Fibroblast of mammary gland (primary cell): ENCODE results near the gene DHX57.
A peak's percentile ranks its signal among the peaks of the same experiment; 100 is the strongest.

Experiments used
- DNase-seq: peaks from one replicate; pipeline ENCODE4 v3.0.0-alpha.2; 2010; ENCODE audit warnings: low read depth
- H3K4me3 ChIP-seq: 2 replicates; pipeline ENCODE4 v1.5.1; 2011; ENCODE audit warnings: low read depth, mild to moderate bottlenecking, low read length, moderate library complexity; ENCODE audit not compliant: control insufficient read depth
- TF ChIP-seq, protein P1 (sequence below): conservative IDR thresholded peaks from 2 replicates; pipeline ENCODE4 v1.5.1; 2011; ENCODE audit warnings: low read depth, low read length, inconsistent platforms; ENCODE audit not compliant: control insufficient read depth, insufficient read depth

DHX57 gene

GRCh38 chr2:38754506-38754905 is 121.2 kb downstream of the DHX57 start:
- no peak for DNase-seq
- H3K4me3 ChIP-seq: no peak overlapping the region
- TF ChIP-seq, protein P1, sequence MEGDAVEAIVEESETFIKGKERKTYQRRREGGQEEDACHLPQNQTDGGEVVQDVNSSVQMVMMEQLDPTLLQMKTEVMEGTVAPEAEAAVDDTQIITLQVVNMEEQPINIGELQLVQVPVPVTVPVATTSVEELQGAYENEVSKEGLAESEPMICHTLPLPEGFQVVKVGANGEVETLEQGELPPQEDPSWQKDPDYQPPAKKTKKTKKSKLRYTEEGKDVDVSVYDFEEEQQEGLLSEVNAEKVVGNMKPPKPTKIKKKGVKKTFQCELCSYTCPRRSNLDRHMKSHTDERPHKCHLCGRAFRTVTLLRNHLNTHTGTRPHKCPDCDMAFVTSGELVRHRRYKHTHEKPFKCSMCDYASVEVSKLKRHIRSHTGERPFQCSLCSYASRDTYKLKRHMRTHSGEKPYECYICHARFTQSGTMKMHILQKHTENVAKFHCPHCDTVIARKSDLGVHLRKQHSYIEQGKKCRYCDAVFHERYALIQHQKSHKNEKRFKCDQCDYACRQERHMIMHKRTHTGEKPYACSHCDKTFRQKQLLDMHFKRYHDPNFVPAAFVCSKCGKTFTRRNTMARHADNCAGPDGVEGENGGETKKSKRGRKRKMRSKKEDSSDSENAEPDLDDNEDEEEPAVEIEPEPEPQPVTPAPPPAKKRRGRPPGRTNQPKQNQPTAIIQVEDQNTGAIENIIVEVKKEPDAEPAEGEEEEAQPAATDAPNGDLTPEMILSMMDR: no peak

DNA sequence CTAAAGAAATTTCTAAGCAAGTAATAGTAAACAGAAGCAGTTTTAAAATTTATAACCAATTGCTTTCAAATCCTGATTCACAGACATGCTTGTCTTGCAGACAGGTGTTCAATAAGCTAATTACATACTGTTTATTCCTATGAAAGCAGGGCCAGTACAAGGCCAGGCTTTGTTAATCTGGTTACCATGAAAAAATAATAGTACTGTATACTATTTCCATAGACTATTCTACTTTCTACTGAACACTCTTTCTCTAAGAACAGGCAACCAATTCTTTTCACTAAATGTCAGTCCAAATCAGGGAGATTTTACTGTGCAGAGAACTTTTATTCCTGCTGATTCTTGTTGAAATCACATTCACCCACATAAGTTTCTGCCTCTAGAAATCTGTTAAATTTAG is 121.7 kb downstream of the DHX57 start:
- TF ChIP-seq, protein P1: no peak
- no peak for DNase-seq
- H3K4me3 ChIP-seq: no peak overlapping the region

GRCh38 chr2:38751596-38752410 is 123.9 kb downstream of the DHX57 start:
- TF ChIP-seq, protein P1: no peak
- peak overlapping the region; percentile 99 for H3K4me3 ChIP-seq
- peak; percentile 40 for DNase-seq

- DNase-seq: peak; percentile 99
- peak within 1 kb of the TSS; percentile 99 for H3K4me3 ChIP-seq
- TF ChIP-seq, protein P1: no peak
Observed at GRCh38 chr2:38750891-38751595, 124.7 kb downstream of the DHX57 start, which contains the start of gene SRSF7. Gene SRSF7 (minus strand): TSS chr2:38751361. CDS start chr2:38751256, 105 bp downstream.

GRCh38 chr2:38750011-38750890 is 125.5 kb downstream of the DHX57 start:
- H3K4me3 ChIP-seq: peak overlapping the region; percentile 99
- TF ChIP-seq, protein P1: no peak
- DNase-seq: peak; percentile 25
